T-helper 17 cell (primary cell): ENCODE measurements around the gene HSFX2. TPM values are rescaled to one million over a fixed set of nuclear protein-coding genes. Genes with fewer than 3 reads are reported as not detected.
"Not testable (repeated sequence)": the region's sequence is repeated elsewhere in the genome, so short reads cannot be mapped to it uniquely, and the experiment has no call there.

Source experiments
- ATAC-seq: fragments of 150-1000 bp; cut with Tn5 transposase; 2 replicates; pipeline ENCODE4 v1.10.0; 2021; ENCODE audit warnings: mild to moderate bottlenecking, moderate library complexity
- DNase-seq, 3 donors: peaks; one replicate each; pipeline versions ENCODE4 v3.0.0 to v3.0.0-alpha.2; 2020 to 2021
- H3K9me3 ChIP-seq: one replicate; pipeline ENCODE4 v1.7.0; 2013; ENCODE audit warnings: low read length, mild to moderate bottlenecking; ENCODE audit not compliant: control insufficient read depth, poor library complexity, severe bottlenecking
- H3K27ac Mint-ChIP-seq: one replicate; pipeline ENCODE4 v1.8.0; 2022; ENCODE audit warnings: mild to moderate bottlenecking, moderate library complexity, mixed read lengths
- H3K27me3 Mint-ChIP-seq: one replicate; pipeline ENCODE4 v1.8.0; 2022; ENCODE audit warnings: mixed read lengths
- H3K36me3 Mint-ChIP-seq: one replicate; pipeline ENCODE4 v1.8.0; 2022; ENCODE audit warnings: low read depth, mixed read lengths
- H3K4me1 Mint-ChIP-seq: one replicate; pipeline ENCODE4 v1.8.0; 2022; ENCODE audit warnings: mild to moderate bottlenecking, mixed read lengths
- H3K4me3 Mint-ChIP-seq: one replicate; pipeline ENCODE4 v1.8.0; 2022; ENCODE audit warnings: mild to moderate bottlenecking, moderate library complexity, mixed read lengths
- total RNA-seq, 4 donors: library from RNA in 2 of 4; stranded (reverse) in 2 of 4; gene quantifications; one replicate each; pipeline ENCODE4 v1.2.3 and lab custom pipeline; 2022 to 2026

The HSFX2 gene
- total RNA-seq, 2 donors from 2014 or later = not detected

- ATAC-seq, H3K36me3 Mint-ChIP-seq, H3K4me3 Mint-ChIP-seq, H3K27ac Mint-ChIP-seq, H3K9me3 ChIP-seq, H3K27me3 Mint-ChIP-seq, DNase-seq: not testable (repeated sequence)
- H3K4me1 Mint-ChIP-seq = peaks cover 34% of the 10 kb centered on the region
Observed at GRCh38 chrX:149626829-149627228, 31.7 kb upstream of the HSFX2 start.

GRCh38 chrX:149619662-149620061 is 24.5 kb upstream of the HSFX2 start:
- H3K27me3 Mint-ChIP-seq, H3K4me3 Mint-ChIP-seq, H3K36me3 Mint-ChIP-seq, DNase-seq, H3K27ac Mint-ChIP-seq, ATAC-seq, H3K9me3 ChIP-seq: not testable (repeated sequence)
- peaks cover 12% of the 10 kb centered on the region for H3K4me1 Mint-ChIP-seq

GRCh38 chrX:149618871-149619270 is 23.8 kb upstream of the HSFX2 start:
- ATAC-seq = no peak
- Mint-ChIP-seq H3K4me1 (peaks cover 8% of the 10 kb centered on the region), H3K36me3 (no peaks in the 10 kb centered on the region), H3K27ac (no peak overlapping the region), H3K27me3 (no peaks in the 10 kb centered on the region), H3K4me3 (no peak overlapping the region)
- H3K9me3 ChIP-seq = no peaks in the 10 kb centered on the region
- no peak for DNase-seq

- Mint-ChIP-seq H3K36me3 (no peaks in the 10 kb centered on the region), H3K4me1 (peaks cover 5% of the 10 kb centered on the region), H3K4me3 (no peak overlapping the region), H3K27ac (no peak overlapping the region), H3K27me3 (no peaks in the 10 kb centered on the region)
- DNase-seq = no peak
- ATAC-seq = no peak
- no peaks in the 10 kb centered on the region for H3K9me3 ChIP-seq
Observed at GRCh38 chrX:149611623-149612175, 16.6 kb upstream of the HSFX2 start.

GRCh38 chrX:149610511-149610910 is 15.4 kb upstream of the HSFX2 start:
- no peak for ATAC-seq
- DNase-seq = no peak
- no peak overlapping the region for H3K4me3 Mint-ChIP-seq
- peaks cover 5% of the 10 kb centered on the region for H3K4me1 Mint-ChIP-seq
- H3K27ac Mint-ChIP-seq = no peak overlapping the region
- H3K36me3 Mint-ChIP-seq = peaks cover 5% of the 10 kb centered on the region
- no peaks in the 10 kb centered on the region for H3K9me3 ChIP-seq
- no peaks in the 10 kb centered on the region for H3K27me3 Mint-ChIP-seq

- ATAC-seq (no peak), DNase-seq (no peak)
- Mint-ChIP-seq H3K36me3 (peaks cover 9% of the 10 kb centered on the region), H3K27me3 (no peaks in the 10 kb centered on the region), H3K27ac (no peak overlapping the region), H3K4me3 (no peak overlapping the region), H3K4me1 (peaks cover 9% of the 10 kb centered on the region)
- no peaks in the 10 kb centered on the region for H3K9me3 ChIP-seq
Observed at GRCh38 chrX:149607699-149608098, 12.6 kb upstream of the HSFX2 start.

- H3K27me3 Mint-ChIP-seq, H3K4me3 Mint-ChIP-seq, H3K36me3 Mint-ChIP-seq, H3K9me3 ChIP-seq, ATAC-seq, H3K4me1 Mint-ChIP-seq, DNase-seq: not testable (repeated sequence)
- H3K27ac Mint-ChIP-seq = peak overlapping the region; percentile 24
Observed at GRCh38 chrX:149605248-149605885, 10.3 kb upstream of the HSFX2 start.

- ATAC-seq, H3K4me1 Mint-ChIP-seq, DNase-seq: not testable (repeated sequence)
Observed at GRCh38 chrX:149598603-149599002, 3.5 kb upstream of the HSFX2 start.

GRCh38 chrX:149595943-149596342 is 829 bp upstream of the HSFX2 start:
- DNase-seq, ATAC-seq, H3K27me3 Mint-ChIP-seq, H3K27ac Mint-ChIP-seq, H3K4me3 Mint-ChIP-seq, H3K4me1 Mint-ChIP-seq, H3K9me3 ChIP-seq, H3K36me3 Mint-ChIP-seq: not testable (repeated sequence)

More at GRCh38 chrX:149598603-149599002, 3.5 kb upstream of the HSFX2 start:
- not testable (repeated sequence) for H3K27ac Mint-ChIP-seq, H3K4me3 Mint-ChIP-seq, H3K36me3 Mint-ChIP-seq, H3K27me3 Mint-ChIP-seq, H3K9me3 ChIP-seq

- not testable (repeated sequence) for H3K4me1 Mint-ChIP-seq, DNase-seq, ATAC-seq, H3K4me3 Mint-ChIP-seq, H3K27me3 Mint-ChIP-seq, H3K36me3 Mint-ChIP-seq, H3K9me3 ChIP-seq, H3K27ac Mint-ChIP-seq
Observed at GRCh38 chrX:149590993-149591392, 4.1 kb downstream of the HSFX2 start.

GRCh38 chrX:149587359-149587758 is 7.8 kb downstream of the HSFX2 start, which contains the start of gene MAGEA9B:
Gene MAGEA9B, minus strand, starts transcription at chrX:149587459. Its CDS starts 4,280 bp downstream, at chrX:149583179.
- not testable (repeated sequence) for H3K4me3 Mint-ChIP-seq, ATAC-seq, H3K27ac Mint-ChIP-seq, H3K27me3 Mint-ChIP-seq, H3K36me3 Mint-ChIP-seq, H3K9me3 ChIP-seq, DNase-seq, H3K4me1 Mint-ChIP-seq

GRCh38 chrX:149585631-149586030 is 9.5 kb downstream of the HSFX2 start:
- not testable (repeated sequence) for ATAC-seq, H3K36me3 Mint-ChIP-seq, H3K27ac Mint-ChIP-seq, H3K9me3 ChIP-seq, H3K27me3 Mint-ChIP-seq, H3K4me1 Mint-ChIP-seq, H3K4me3 Mint-ChIP-seq, DNase-seq

GRCh38 chrX:149573456-149573855 is 21.7 kb downstream of the HSFX2 start:
- not testable (repeated sequence) for ATAC-seq, H3K4me1 Mint-ChIP-seq

GRCh38 chrX:149572743-149573142 is 22.4 kb downstream of the HSFX2 start:
- no peaks in the 10 kb centered on the region for H3K9me3 ChIP-seq
- ATAC-seq (no peak), DNase-seq (no peak)
- H3K27me3 Mint-ChIP-seq = no peaks in the 10 kb centered on the region
- H3K4me3 Mint-ChIP-seq = no peak overlapping the region
- H3K4me1 Mint-ChIP-seq = no peaks in the 10 kb centered on the region
- H3K27ac Mint-ChIP-seq = no peak overlapping the region
- H3K36me3 Mint-ChIP-seq = no peaks in the 10 kb centered on the region

More at GRCh38 chrX:149573456-149573855, 21.7 kb downstream of the HSFX2 start:
- H3K27me3 Mint-ChIP-seq, H3K36me3 Mint-ChIP-seq, H3K4me3 Mint-ChIP-seq, H3K27ac Mint-ChIP-seq, DNase-seq, H3K9me3 ChIP-seq: not testable (repeated sequence)
